IMR-90 (cell line): ENCODE results near the gene RHOH. TPM values are rescaled to one million over a fixed set of nuclear protein-coding genes. Genes with fewer than 3 reads are reported as not detected.

Experiments
- ATAC-seq: fragments of 200-7000 bp; cut with Tn5 transposase; 2 replicates; pipeline ENCODE4 v1.9.1; 2020; ENCODE audit warnings: low read depth, mild to moderate bottlenecking, moderate library complexity
- BruUV-seq: library from RNA; stranded (reverse); fragments of 400-500 nt; replicated peaks from 2 replicates; lab custom pipeline; 2021; lab: Mats Ljungman, UMichigan
- CTCF ChIA-PET: fragments of 300-600 bp; formaldehyde crosslinking; extraction: SDS; loops from one replicate; lab custom pipeline; 2021; ENCODE audit warnings: antibody characterized with exemption; lab: Yijun Ruan, JAX
- POLR2A ChIA-PET: fragments of 300-600 bp; sonication (Branson Sonifier 250); formaldehyde crosslinking; loops from one replicate; lab custom pipeline; 2022; ENCODE audit warnings: antibody characterized with exemption; ENCODE audit not compliant: unreplicated experiment; lab: Charles Lee
- DNase-seq: peaks from one replicate; pipeline ENCODE4 v3.0.0; 2013
- H2AFZ ChIP-seq: replicated peaks from 2 replicates; pipeline ENCODE3; 2013; ENCODE audit warnings: low read length, mild to moderate bottlenecking; ENCODE audit not compliant: poor library complexity
- H2AK5ac ChIP-seq: 2 replicates; pipeline ENCODE4 v1.6.1; 2013; ENCODE audit warnings: low read depth, low read length, inconsistent platforms
- H2AK9ac ChIP-seq: replicated peaks from 2 replicates; pipeline ENCODE3; 2013; ENCODE audit warnings: mild to moderate bottlenecking, low read depth, low read length, moderate library complexity; ENCODE audit not compliant: poor library complexity
- H2BK120ac ChIP-seq: 2 replicates; pipeline ENCODE4 v1.6.1; 2013; ENCODE audit warnings: low read depth, low read length, inconsistent platforms
- H2BK15ac ChIP-seq: 3 replicates; pipeline ENCODE4 v1.6.1; 2013; ENCODE audit warnings: low read depth, low read length, inconsistent platforms
- H2BK20ac ChIP-seq: 2 replicates; pipeline ENCODE4 v1.6.1; 2013; ENCODE audit warnings: low read depth, mild to moderate bottlenecking, inconsistent platforms, low read length, moderate library complexity
- H2BK5ac ChIP-seq: 2 replicates; pipeline ENCODE4 v1.6.1; 2013; ENCODE audit warnings: mild to moderate bottlenecking, low read depth, low read length, inconsistent platforms; ENCODE audit not compliant: poor library complexity, severe bottlenecking
- H3K14ac ChIP-seq: replicated peaks from 2 replicates; pipeline ENCODE4 v1.6.1; 2013; ENCODE audit warnings: low read depth, low read length, inconsistent platforms
- H3K18ac ChIP-seq: 2 replicates; pipeline ENCODE4 v1.6.1; 2013; ENCODE audit warnings: low read depth, low read length, control low read depth
- H3K23ac ChIP-seq: 2 replicates; pipeline ENCODE4 v1.6.1; 2013; ENCODE audit warnings: low read depth, low read length, inconsistent platforms
- H3K27ac ChIP-seq: 2 replicates; pipeline ENCODE4 v1.5.1; 2013; ENCODE audit warnings: mild to moderate bottlenecking, control low read depth, low read length; ENCODE audit not compliant: insufficient read depth
- H3K27me3 ChIP-seq: 2 replicates; pipeline ENCODE4 v1.6.1; 2013; ENCODE audit warnings: low read length; ENCODE audit not compliant: control insufficient read depth, insufficient read depth
- H3K36me3 ChIP-seq: 2 replicates; pipeline ENCODE4 v1.6.1; 2013; ENCODE audit warnings: low read length, mixed read lengths; ENCODE audit not compliant: control insufficient read depth, insufficient read depth
- H3K4ac ChIP-seq: 2 replicates; pipeline ENCODE4 v1.6.1; 2013; ENCODE audit warnings: low read depth, low read length, inconsistent platforms
- H3K4me1 ChIP-seq: 2 replicates; pipeline ENCODE4 v1.6.1; 2013; ENCODE audit warnings: low read length, mixed read lengths; ENCODE audit not compliant: control insufficient read depth, insufficient read depth
- H3K4me2 ChIP-seq: 2 replicates; pipeline ENCODE4 v1.6.1; 2013; ENCODE audit warnings: low read depth, mild to moderate bottlenecking, control low read depth, low read length, moderate library complexity
- H3K4me3 ChIP-seq: 2 replicates; pipeline ENCODE4 v1.5.1; 2013; ENCODE audit warnings: low read depth, mild to moderate bottlenecking, control low read depth, low read length, moderate library complexity; ENCODE audit not compliant: insufficient read depth
- H3K56ac ChIP-seq: 2 replicates; pipeline ENCODE4 v1.6.1; 2013; ENCODE audit warnings: low read length, inconsistent platforms; ENCODE audit not compliant: insufficient read depth; ENCODE audit errors: extremely low read depth
- H3K79me1 ChIP-seq, 2 experiments: 2 replicates each; pipeline ENCODE4 v1.6.1; 2013; ENCODE audit warnings: low read length in 2 of 2, inconsistent platforms in 1 of 2, low read depth in 1 of 2
- H3K9ac ChIP-seq: 2 replicates; pipeline ENCODE4 v1.6.1; 2013; ENCODE audit warnings: low read depth, low read length, control low read depth
- H3K9me1 ChIP-seq: 2 replicates; pipeline ENCODE4 v1.6.1; 2013; ENCODE audit warnings: low read length, inconsistent platforms; ENCODE audit not compliant: insufficient read depth
- H3K9me3 ChIP-seq: 2 replicates; pipeline ENCODE4 v1.6.1; 2013; ENCODE audit warnings: low read length; ENCODE audit not compliant: control insufficient read depth, insufficient read depth
- H4K20me1 ChIP-seq: 2 replicates; pipeline ENCODE4 v1.6.1; 2013; ENCODE audit warnings: low read length, inconsistent platforms; ENCODE audit not compliant: insufficient read depth
- H4K5ac ChIP-seq: 2 replicates; pipeline ENCODE4 v1.6.1; 2013; ENCODE audit warnings: mild to moderate bottlenecking, low read depth, low read length, control low read depth
- H4K8ac ChIP-seq, 2 experiments: 2 replicates each; pipeline ENCODE4 v1.6.1; 2013; ENCODE audit warnings: low read depth in 2 of 2, low read length in 2 of 2, control low read depth in 1 of 2, inconsistent platforms in 1 of 2
- H4K91ac ChIP-seq: 2 replicates; pipeline ENCODE4 v1.6.1; 2013; ENCODE audit warnings: low read depth, low read length, inconsistent platforms; ENCODE audit not compliant: insufficient read depth
- BHLHE40 ChIP-seq: fragments of 150-350 bp; IDR thresholded peaks from 2 replicates; pipeline ENCODE4 v1.6.1; 2016; ENCODE audit warnings: mild to moderate bottlenecking, low read depth, low read length
- CEBPB ChIP-seq: IDR thresholded peaks from 2 replicates; pipeline ENCODE4 v1.6.1; 2012; ENCODE audit warnings: low read depth, low read length, improper control_type of control experiment
- CHD1 ChIP-seq: IDR thresholded peaks from 2 replicates; pipeline ENCODE4 v1.6.1; 2012; ENCODE audit warnings: low read depth, low read length, improper control_type of control experiment
- FOS ChIP-seq: fragments of 150-350 bp; IDR thresholded peaks from 2 replicates; pipeline ENCODE4 v1.6.1; 2016; ENCODE audit warnings: low read depth, low read length
- MAFK ChIP-seq: IDR thresholded peaks from 2 replicates; pipeline ENCODE4 v1.6.1; 2012; ENCODE audit warnings: low read depth, low read length, improper control_type of control experiment
- MAZ ChIP-seq: IDR thresholded peaks from 2 replicates; pipeline ENCODE4 v1.6.1; 2012; ENCODE audit warnings: low read depth, mild to moderate bottlenecking, low read length, improper control_type of control experiment, moderate library complexity, borderline replicate concordance
- MXI1 ChIP-seq: IDR thresholded peaks from 2 replicates; pipeline ENCODE4 v1.6.1; 2012; ENCODE audit warnings: low read depth, mild to moderate bottlenecking, low read length, moderate library complexity, borderline replicate concordance
- NFE2L2 ChIP-seq: fragments of 150-350 bp; IDR thresholded peaks from 2 replicates; pipeline ENCODE4 v1.6.1; 2016; ENCODE audit warnings: low read depth, mild to moderate bottlenecking, low read length
- POLR2A ChIP-seq: IDR thresholded peaks from 2 replicates; pipeline ENCODE4 v1.6.1; 2012; ENCODE audit warnings: mild to moderate bottlenecking, low read depth, low read length
- RAD21 ChIP-seq: IDR thresholded peaks from 2 replicates; pipeline ENCODE4 v1.6.1; 2012; ENCODE audit warnings: low read length, improper control_type of control experiment
- RCOR1 ChIP-seq: IDR thresholded peaks from 2 replicates; pipeline ENCODE4 v1.6.1; 2012; ENCODE audit warnings: mild to moderate bottlenecking, low read length, improper control_type of control experiment; ENCODE audit not compliant: insufficient replicate concordance
- RFX5 ChIP-seq: IDR thresholded peaks from 2 replicates; pipeline ENCODE4 v1.8.0; 2012; ENCODE audit warnings: low read depth, mild to moderate bottlenecking, low read length, moderate library complexity
- SMC3 ChIP-seq: fragments of 150-350 bp; IDR thresholded peaks from 2 replicates; pipeline ENCODE4 v1.6.1; 2016; ENCODE audit warnings: low read depth, mild to moderate bottlenecking, antibody characterized with exemption, low read length, moderate library complexity
- WGBS, 2 experiments: methylation state at CpG; one replicate each; pipeline versions ENCODE4 v1.1.5 to v1.1.7; 2013; ENCODE audit warnings: missing lambda C conversion rate in 2 of 2; ENCODE audit not compliant: insufficient read length in 1 of 2; ENCODE audit errors: extremely low coverage in 2 of 2; 5-methylcytosine and 5-hydroxymethylcytosine counted together
- dilution Hi-C: fragments of 300-500 bp; cut with HindIII; formaldehyde crosslinking; loops from one replicate; pipeline ENCODE4 v1.14.3; 2018; ENCODE audit warnings: low sequenced_read_pairs; ENCODE audit not compliant: unreplicated experiment
- in situ Hi-C: fragments of 300-500 bp; cut with MboI; formaldehyde crosslinking; loops from 3 replicates; pipeline ENCODE4 v1.14.3; 2019; ENCODE audit warnings: low sequenced_read_pairs, inconsistent platforms, mixed read lengths
- intact Hi-C: fragments of 100-400 bp; cut with micrococcal nuclease; formaldehyde crosslinking; loops from 2 replicates; pipeline ENCODE4 v1.10.0; 2022
- polyA plus RNA-seq, 3 experiments: library from polyadenylated mRNA; depleted of rRNA; stranded (reverse); fragments of >200 nt; gene quantifications; 2 replicates each; pipeline ENCODE4 v1.2.3, GENCODE V29; 2012; ENCODE audit warnings: low replicate concordance in 1 of 3
- total RNA-seq: library from RNA; depleted of rRNA; stranded (reverse); fragments of >200 nt; gene quantifications from 2 replicates; pipeline ENCODE4 v1.2.3, GENCODE V29; 2012
- TF ChIP-seq, protein P1 (sequence below): fragments of 150-350 bp; IDR thresholded peaks from 2 replicates; pipeline ENCODE4 v1.6.1; 2017; ENCODE audit warnings: mild to moderate bottlenecking, antibody characterized with exemption, low read length, low read depth
- TF ChIP-seq, protein P2 (sequence below): fragments of 150-350 bp; IDR thresholded peaks from 2 replicates; pipeline ENCODE4 v1.6.1; 2016; ENCODE audit warnings: low read depth, mild to moderate bottlenecking, low read length, moderate library complexity, borderline replicate concordance
- TF ChIP-seq, protein P3 (sequence below): conservative IDR thresholded peaks from 2 replicates; pipeline ENCODE4 v1.5.1; 2012; ENCODE audit warnings: mild to moderate bottlenecking, low read depth, low read length, improper control_type of control experiment

The RHOH gene
- total and polyA plus RNA-seq, 2 of the 4 experiments (the other 2 are of a cell fraction) = not detected

DNA sequence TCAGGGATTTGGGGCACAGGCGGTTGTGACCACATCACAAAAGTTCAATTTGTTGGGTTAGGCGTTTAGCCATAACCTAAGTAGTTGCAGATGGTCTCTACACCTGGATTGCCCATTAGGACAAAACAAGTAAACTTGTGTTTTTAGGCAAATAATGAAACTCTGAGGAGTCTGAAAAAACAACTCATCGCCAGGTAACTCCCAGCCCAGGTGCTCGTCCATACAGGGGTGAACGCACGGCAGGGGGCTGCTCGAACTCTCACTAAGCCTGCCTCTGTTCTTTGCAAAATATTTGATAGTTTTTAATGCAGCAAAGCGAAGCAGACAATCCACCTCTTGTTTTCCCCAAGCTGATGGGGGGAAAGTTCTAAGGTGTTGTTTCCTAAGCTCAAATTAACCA, 559 bp upstream of the RHOH start:
- WGBS, 2 experiments = 100% methylated on average over 5 of the region's 8 CpGs; no CpG with 5 or more reads in 1 of the 2 experiments
- no peak overlapping the region for H4K5ac ChIP-seq
- H3K9ac ChIP-seq = no peak overlapping the region
- TF ChIP-seq MXI1 = no peak
- TF ChIP-seq NFE2L2 = no peak
- no peak for TF ChIP-seq CHD1
- no peak for TF ChIP-seq CEBPB
- TF ChIP-seq RCOR1 = no peak
- TF ChIP-seq, protein P1, sequence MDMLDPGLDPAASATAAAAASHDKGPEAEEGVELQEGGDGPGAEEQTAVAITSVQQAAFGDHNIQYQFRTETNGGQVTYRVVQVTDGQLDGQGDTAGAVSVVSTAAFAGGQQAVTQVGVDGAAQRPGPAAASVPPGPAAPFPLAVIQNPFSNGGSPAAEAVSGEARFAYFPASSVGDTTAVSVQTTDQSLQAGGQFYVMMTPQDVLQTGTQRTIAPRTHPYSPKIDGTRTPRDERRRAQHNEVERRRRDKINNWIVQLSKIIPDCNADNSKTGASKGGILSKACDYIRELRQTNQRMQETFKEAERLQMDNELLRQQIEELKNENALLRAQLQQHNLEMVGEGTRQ = no peak
- no peak for TF ChIP-seq POLR2A
- no peak for TF ChIP-seq BHLHE40
- no peak for TF ChIP-seq MAFK
- TF ChIP-seq RFX5 = no peak
- TF ChIP-seq, protein P2, sequence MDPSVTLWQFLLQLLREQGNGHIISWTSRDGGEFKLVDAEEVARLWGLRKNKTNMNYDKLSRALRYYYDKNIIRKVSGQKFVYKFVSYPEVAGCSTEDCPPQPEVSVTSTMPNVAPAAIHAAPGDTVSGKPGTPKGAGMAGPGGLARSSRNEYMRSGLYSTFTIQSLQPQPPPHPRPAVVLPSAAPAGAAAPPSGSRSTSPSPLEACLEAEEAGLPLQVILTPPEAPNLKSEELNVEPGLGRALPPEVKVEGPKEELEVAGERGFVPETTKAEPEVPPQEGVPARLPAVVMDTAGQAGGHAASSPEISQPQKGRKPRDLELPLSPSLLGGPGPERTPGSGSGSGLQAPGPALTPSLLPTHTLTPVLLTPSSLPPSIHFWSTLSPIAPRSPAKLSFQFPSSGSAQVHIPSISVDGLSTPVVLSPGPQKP = no peak
- TF ChIP-seq, protein P3, sequence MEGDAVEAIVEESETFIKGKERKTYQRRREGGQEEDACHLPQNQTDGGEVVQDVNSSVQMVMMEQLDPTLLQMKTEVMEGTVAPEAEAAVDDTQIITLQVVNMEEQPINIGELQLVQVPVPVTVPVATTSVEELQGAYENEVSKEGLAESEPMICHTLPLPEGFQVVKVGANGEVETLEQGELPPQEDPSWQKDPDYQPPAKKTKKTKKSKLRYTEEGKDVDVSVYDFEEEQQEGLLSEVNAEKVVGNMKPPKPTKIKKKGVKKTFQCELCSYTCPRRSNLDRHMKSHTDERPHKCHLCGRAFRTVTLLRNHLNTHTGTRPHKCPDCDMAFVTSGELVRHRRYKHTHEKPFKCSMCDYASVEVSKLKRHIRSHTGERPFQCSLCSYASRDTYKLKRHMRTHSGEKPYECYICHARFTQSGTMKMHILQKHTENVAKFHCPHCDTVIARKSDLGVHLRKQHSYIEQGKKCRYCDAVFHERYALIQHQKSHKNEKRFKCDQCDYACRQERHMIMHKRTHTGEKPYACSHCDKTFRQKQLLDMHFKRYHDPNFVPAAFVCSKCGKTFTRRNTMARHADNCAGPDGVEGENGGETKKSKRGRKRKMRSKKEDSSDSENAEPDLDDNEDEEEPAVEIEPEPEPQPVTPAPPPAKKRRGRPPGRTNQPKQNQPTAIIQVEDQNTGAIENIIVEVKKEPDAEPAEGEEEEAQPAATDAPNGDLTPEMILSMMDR = no peak
- TF ChIP-seq RAD21 = no peak
- TF ChIP-seq FOS = no peak
- TF ChIP-seq SMC3 = no peak
- TF ChIP-seq MAZ = no peak
- H4K8ac ChIP-seq = no peak overlapping the region
- no peak overlapping the region for H3K18ac ChIP-seq
- no peaks in the 10 kb centered on the region for H3K9me1 ChIP-seq
- peaks cover 2% of the 10 kb centered on the region; the same call in 1 of the 2 replicates for H3K4me1 ChIP-seq
- H2BK20ac ChIP-seq = no peak overlapping the region
- ChIA-PET POLR2A (no interaction called here), CTCF (no interaction called here)
- H3K79me1 ChIP-seq = no peaks in the 10 kb centered on the region
- no peak overlapping the region for H2BK120ac ChIP-seq
- BruUV-seq = no TSS peak
- dilution Hi-C loops (no loop called here), intact Hi-C loops (no loop called here), in situ Hi-C loops (no loop called here)
- no peak overlapping the region for H4K91ac ChIP-seq
- H3K4ac ChIP-seq = no peak overlapping the region
- no peak for ATAC-seq
- no peak overlapping the region for H2AFZ ChIP-seq
- no peak overlapping the region for H3K23ac ChIP-seq
- H4K20me1 ChIP-seq = no peaks in the 10 kb centered on the region
- H2BK15ac ChIP-seq = no peak overlapping the region
- no peak for DNase-seq
- H3K14ac ChIP-seq = no peak overlapping the region
- no peak overlapping the region for H2AK5ac ChIP-seq
- no peak overlapping the region for H3K4me2 ChIP-seq
- H2BK5ac ChIP-seq = no peak overlapping the region
- H3K27me3 ChIP-seq = peaks cover 2% of the 10 kb centered on the region; the same call in 1 of the 2 replicates
- H2AK9ac ChIP-seq = no peak overlapping the region
- no peaks in the 10 kb centered on the region for H3K36me3 ChIP-seq
- no peak overlapping the region for H3K56ac ChIP-seq
- H3K27ac ChIP-seq = no peak overlapping the region
- no peak overlapping the region for H3K4me3 ChIP-seq
- no peaks in the 10 kb centered on the region for H3K9me3 ChIP-seq
